Esophagus squamous epithelium (tissue), 5 donors: ENCODE results near the gene SUSD4. TPM values are rescaled to one million over a fixed set of nuclear protein-coding genes. Genes with fewer than 3 reads are reported as not detected.
"Not testable (repeated sequence)": the region's sequence is repeated elsewhere in the genome, so short reads cannot be mapped to it uniquely, and the experiment has no call there.

ENCODE experiments used
- DNase-seq: peaks from one replicate; lab custom pipeline; 2025; lab: John Stamatoyannopoulos, UW
- H3K27ac ChIP-seq, 4 donors: fragments of 200-600 bp; sonication (generic); one replicate each; pipeline ENCODE4 v1.5.1; 2016 to 2019; ENCODE audit warnings: mild to moderate bottlenecking in 1 of 4
- H3K27me3 ChIP-seq, 4 donors: fragments of 200-600 bp; sonication (generic); 1 replicate in 3 of 4; 2 replicates in 1 of 4; pipeline versions ENCODE4 v1.5.1 to v1.6.0; 2017 to 2021; ENCODE audit warnings: antibody characterized with exemption in 1 of 4
- H3K36me3 ChIP-seq, 3 donors: fragments of 200-600 bp; sonication (generic); one replicate each; pipeline ENCODE4 v1.5.1; 2016 to 2019
- H3K4me1 ChIP-seq, 3 donors: fragments of 200-600 bp; sonication (generic); one replicate each; pipeline ENCODE4 v1.5.1; 2017 to 2019
- H3K4me3 ChIP-seq, 4 donors: fragments of 200-600 bp; sonication (generic); 1 replicate in 3 of 4; 2 replicates in 1 of 4; pipeline ENCODE4 v1.5.1; 2016 to 2019; ENCODE audit warnings: mild to moderate bottlenecking in 2 of 4, moderate library complexity in 1 of 4
- H3K9me3 ChIP-seq, 3 donors: fragments of 200-600 bp; sonication (generic); one replicate each; pipeline ENCODE4 v1.5.1; 2016 to 2019
- POLR2A ChIP-seq, 4 donors: fragments of 450-650 bp; IDR thresholded peaks; one replicate each; pipeline ENCODE4 v1.6.1; 2017; ENCODE audit warnings: antibody characterized with exemption in 4 of 4, mild to moderate bottlenecking in 4 of 4, moderate library complexity in 3 of 4
- WGBS, 2 donors: methylation state at CpG; one replicate each; pipeline ENCODE4 v1.1.5; 2018; 5-methylcytosine and 5-hydroxymethylcytosine counted together
- intact Hi-C: fragments of 100-400 bp; cut with DNase I; formaldehyde crosslinking; loops from one replicate; pipeline ENCODE4 v1.15.0; 2022
- total RNA-seq, 4 donors: library from RNA; depleted of rRNA; stranded (reverse); fragments of >200 nt; gene quantifications; one replicate each; pipeline ENCODE4 v1.1.0, GENCODE V29; 2016
- TF ChIP-seq, protein P1 (sequence below), 6 experiments: fragments of 450-650 bp in 4 of 6; fragments of 200-600 bp in 2 of 6; sonication (generic) in 2 of 6; IDR thresholded peaks; one replicate each; pipeline ENCODE4 v1.5.1; 2016 to 2019; ENCODE audit warnings: antibody characterized with exemption in 6 of 6, mild to moderate bottlenecking in 4 of 6, moderate library complexity in 4 of 6
- donor health status: DM: yes; HTN: yes; CAD: no.

SUSD4 gene
- total RNA-seq, 4 donors from 2014 or later: 42.7 to 50.6 (median 46.5) TPM

DNA sequence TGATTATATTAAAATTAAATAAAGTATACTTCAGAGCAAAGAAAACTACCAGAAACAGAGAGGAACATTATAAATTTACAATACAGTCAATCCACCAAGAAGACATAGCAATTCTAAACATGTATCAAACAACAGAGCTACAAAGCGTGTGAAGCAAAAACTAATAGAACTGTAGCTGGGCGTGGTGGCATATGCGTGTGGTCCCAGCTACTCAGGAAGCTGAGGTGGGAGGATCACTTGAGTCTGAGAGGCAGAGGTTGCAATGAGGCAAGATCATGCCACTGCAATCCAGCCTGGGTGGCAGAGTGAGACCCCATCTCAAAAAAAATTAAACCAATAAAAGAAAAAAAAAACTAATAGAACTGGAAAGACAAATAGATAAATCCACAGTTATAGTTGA lies 41.5 kb upstream of the SUSD4 start:
- TF ChIP-seq, protein P1, sequence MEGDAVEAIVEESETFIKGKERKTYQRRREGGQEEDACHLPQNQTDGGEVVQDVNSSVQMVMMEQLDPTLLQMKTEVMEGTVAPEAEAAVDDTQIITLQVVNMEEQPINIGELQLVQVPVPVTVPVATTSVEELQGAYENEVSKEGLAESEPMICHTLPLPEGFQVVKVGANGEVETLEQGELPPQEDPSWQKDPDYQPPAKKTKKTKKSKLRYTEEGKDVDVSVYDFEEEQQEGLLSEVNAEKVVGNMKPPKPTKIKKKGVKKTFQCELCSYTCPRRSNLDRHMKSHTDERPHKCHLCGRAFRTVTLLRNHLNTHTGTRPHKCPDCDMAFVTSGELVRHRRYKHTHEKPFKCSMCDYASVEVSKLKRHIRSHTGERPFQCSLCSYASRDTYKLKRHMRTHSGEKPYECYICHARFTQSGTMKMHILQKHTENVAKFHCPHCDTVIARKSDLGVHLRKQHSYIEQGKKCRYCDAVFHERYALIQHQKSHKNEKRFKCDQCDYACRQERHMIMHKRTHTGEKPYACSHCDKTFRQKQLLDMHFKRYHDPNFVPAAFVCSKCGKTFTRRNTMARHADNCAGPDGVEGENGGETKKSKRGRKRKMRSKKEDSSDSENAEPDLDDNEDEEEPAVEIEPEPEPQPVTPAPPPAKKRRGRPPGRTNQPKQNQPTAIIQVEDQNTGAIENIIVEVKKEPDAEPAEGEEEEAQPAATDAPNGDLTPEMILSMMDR (IDR thresholded peaks at IDR 0.05): no peak
- TF ChIP-seq POLR2A (IDR thresholded peaks at IDR 0.05): no peak
- H3K27me3 ChIP-seq: no peaks in the 10 kb centered on the region
- no peak overlapping the region for H3K27ac ChIP-seq
- no peak overlapping the region for H3K4me3 ChIP-seq
- DNase-seq: no peak
- intact Hi-C loops: no loop called here
- H3K36me3 ChIP-seq: no peaks in the 10 kb centered on the region
- WGBS, 2 donors: 67 to 79% methylated on average over 3 of the region's 3 CpGs
- peaks cover 8 to 15% (median 8%) of the 10 kb centered on the region in 3 donors for H3K4me1 ChIP-seq
- no peaks in the 10 kb centered on the region for H3K9me3 ChIP-seq

DNA sequence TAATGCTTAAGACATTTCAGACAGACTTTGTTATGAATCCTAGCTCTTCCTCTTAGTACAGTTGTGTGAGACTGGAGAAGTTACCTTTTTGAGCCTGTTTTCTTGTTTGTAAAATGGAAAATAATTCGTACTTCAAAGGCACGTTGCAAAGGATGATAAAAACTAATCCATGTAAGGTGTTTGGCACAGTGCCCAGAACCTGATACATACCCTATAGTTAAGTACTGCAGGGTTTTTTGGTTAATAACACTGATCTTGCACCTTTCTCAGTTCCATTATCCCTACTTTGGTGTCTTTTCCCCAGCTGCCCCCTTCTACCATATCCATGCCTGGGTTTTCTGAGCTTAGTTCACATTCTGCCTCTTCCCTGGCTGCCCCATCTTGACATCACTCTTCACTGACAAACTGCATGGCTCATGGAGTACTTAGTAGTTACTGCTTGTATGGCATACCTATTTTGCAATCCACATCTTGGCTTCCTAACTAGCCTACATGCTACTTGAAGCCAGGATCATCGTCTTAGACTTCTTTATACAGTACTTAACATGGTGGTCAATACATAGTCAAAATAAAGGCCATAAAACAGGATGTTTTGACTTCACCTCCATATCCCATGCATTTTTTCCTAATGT lies 39.3 kb upstream of the SUSD4 start:
- no peaks in the 10 kb centered on the region for H3K27me3 ChIP-seq
- intact Hi-C loops: no loop called here
- TF ChIP-seq, protein P1 (IDR thresholded peaks at IDR 0.05): no peak
- no peak for TF ChIP-seq POLR2A (IDR thresholded peaks at IDR 0.05)
- no peak for DNase-seq
- H3K36me3 ChIP-seq: no peaks in the 10 kb centered on the region
- H3K4me1 ChIP-seq: peaks cover 8 to 15% (median 8%) of the 10 kb centered on the region in 3 donors
- H3K9me3 ChIP-seq: no peaks in the 10 kb centered on the region
- no peak overlapping the region for H3K27ac ChIP-seq
- 43 to 54% methylated on average over 3 of the region's 3 CpGs for WGBS, 2 donors
- no peak overlapping the region for H3K4me3 ChIP-seq

DNA sequence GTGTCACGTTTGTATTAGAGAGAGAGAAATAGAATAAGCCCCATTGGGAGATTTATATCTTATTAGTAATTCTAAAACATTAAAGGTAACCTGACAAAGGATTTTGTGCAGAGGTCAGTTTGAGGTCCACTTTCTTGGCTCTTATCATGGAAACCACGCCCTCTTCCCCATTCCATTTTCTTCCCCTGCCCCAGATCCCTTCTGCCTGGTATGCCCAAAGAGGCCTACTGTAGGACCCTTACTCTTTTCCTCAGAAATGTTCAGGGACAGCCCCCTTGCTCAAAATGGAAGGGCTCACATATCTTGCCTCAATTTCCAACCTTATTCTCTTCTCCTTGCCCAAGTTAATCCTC lies 38.8 kb upstream of the SUSD4 start:
- Histone ChIP-seq H3K36me3 (no peaks in the 10 kb centered on the region), H3K9me3 (no peaks in the 10 kb centered on the region), H3K27ac (no peak overlapping the region), H3K4me3 (no peak overlapping the region), H3K27me3 (no peaks in the 10 kb centered on the region), H3K4me1 (peaks cover 8 to 15% (median 8%) of the 10 kb centered on the region in 3 donors)
- TF ChIP-seq, protein P1 (IDR thresholded peaks at IDR 0.05): no peak
- TF ChIP-seq POLR2A (IDR thresholded peaks at IDR 0.05): no peak
- WGBS, 2 donors: 49 to 50% methylated on average over 2 of the region's 2 CpGs
- DNase-seq: no peak
- intact Hi-C loops: no loop called here

DNA sequence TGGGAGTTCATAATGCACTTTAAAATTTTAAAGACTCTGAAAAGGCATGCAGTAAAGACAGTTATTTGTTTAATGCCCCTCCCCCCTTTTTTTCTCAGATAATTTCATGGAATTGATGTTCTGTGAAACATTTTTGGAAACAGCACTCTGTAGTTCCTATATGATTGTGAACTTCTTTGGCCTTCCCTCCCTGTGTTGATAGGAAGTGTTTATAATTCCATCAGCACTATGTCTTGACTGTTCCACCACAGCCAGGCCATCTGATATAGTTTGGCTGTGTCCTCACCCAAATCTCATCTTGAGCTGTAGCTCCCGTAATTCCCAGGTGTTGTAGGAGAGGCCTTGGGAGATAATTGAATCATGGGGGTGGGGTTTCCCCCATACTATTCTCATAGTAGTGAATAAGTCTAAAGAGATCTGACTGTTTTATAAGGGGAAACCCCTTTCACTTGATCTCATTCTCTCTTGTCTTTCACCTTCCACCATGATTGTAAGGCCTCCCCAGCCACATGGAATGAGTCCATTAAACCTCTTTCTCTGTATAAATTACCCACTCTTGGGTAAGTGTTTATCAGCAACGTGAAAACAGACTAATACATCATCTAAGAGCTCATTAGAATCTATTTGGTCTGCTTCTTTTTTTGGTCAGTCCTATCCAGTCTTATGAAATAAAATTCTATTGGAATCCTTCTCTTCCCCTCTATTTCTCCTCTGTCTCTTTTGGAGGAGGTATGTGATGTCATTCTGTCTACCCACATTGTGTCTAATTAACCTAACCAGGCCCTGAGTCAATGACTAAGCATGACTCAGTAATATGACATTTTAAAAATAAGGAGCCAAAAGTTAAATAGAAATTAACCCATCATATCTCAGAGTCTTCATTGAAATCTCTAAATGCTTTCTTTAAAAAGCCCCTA lies 38.2 kb upstream of the SUSD4 start:
- H3K9me3 ChIP-seq: no peaks in the 10 kb centered on the region
- no peak overlapping the region for H3K27ac ChIP-seq
- no peaks in the 10 kb centered on the region for H3K36me3 ChIP-seq
- DNase-seq: no peak
- no peak overlapping the region for H3K4me3 ChIP-seq
- 34 to 35% methylated on average over 2 of the region's 2 CpGs for WGBS, 2 donors
- TF ChIP-seq, protein P1 (IDR thresholded peaks at IDR 0.05): no peak
- TF ChIP-seq POLR2A (IDR thresholded peaks at IDR 0.05): no peak
- H3K4me1 ChIP-seq: peaks cover 8 to 15% (median 8%) of the 10 kb centered on the region in 3 donors
- intact Hi-C loops: no loop called here
- H3K27me3 ChIP-seq: no peaks in the 10 kb centered on the region

DNA sequence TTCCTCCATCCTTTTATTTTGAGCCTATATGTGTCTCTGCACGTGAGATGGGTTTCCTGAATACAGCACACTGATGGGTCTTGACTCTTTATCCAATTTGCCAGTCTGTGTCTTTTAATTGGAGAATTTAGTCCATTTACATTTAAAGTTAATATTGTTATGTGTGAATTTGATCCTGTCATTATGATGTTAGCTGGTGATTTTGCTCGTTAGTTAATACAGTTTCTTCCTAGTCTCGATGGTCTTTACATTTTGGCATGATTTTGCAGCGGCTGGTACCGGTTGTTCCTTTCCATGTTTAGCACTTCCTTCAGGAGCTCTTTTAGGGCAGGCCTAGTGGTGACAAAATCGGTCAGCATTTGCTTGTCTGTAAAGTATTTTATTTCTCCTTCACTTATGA lies 35.4 kb upstream of the SUSD4 start:
- peaks cover 8 to 15% (median 8%) of the 10 kb centered on the region in 3 donors for H3K4me1 ChIP-seq
- intact Hi-C loops, DNase-seq, H3K4me3 ChIP-seq, H3K36me3 ChIP-seq, H3K27me3 ChIP-seq, H3K9me3 ChIP-seq, H3K27ac ChIP-seq: not testable (repeated sequence)
- 83% methylated on average over 1 of the region's 6 CpGs; no CpG with 5 or more reads in 1 of the 2 donors for WGBS, 2 donors
